ENCODE measurements around the gene TBCD. TPM values are rescaled to one million over a fixed set of nuclear protein-coding genes. Genes with fewer than 3 reads are reported as not detected.

TBCD gene
- total and polyA plus RNA-seq, 9 of the 15 experiments (the other 6 are each of a cell fraction or from before 2014, with no cell fraction given), result 8.9 to 98.5 (median 28.0) TPM

DNA sequence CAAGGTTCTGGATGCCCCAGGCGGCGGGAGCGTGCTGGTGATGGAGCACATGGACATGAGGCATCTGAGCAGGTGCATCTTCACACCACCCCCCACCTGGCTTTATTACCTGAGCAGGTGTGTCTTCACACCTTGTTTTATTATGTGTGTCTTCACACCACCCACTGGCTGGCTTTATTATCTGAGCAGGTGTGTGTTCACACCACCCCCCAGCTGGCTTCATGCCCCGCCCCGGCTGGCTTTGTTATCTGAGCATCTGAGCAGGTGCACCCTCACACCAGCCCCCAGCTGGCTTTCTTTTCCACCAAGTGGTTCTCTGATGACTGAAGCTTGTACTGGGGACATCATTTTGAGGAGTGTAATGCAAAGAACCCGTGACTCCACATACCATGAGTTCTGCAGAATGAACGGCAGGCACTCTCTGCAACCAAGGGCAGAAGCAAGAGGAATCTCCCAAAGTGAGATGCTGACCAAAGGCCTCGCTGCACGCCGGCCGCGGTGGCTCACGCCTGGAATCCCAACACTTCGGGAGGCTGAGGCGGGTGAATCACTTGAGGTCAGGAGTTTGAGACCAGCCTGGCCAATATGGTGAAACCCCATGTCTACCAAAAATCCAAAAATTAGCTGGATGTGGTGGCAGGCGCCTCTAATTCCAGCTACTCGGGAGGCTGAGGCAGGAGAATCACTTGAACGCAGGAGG lies 32.7 kb upstream of the TBCD start (continued):
- TF ChIP-seq, protein P1, sequence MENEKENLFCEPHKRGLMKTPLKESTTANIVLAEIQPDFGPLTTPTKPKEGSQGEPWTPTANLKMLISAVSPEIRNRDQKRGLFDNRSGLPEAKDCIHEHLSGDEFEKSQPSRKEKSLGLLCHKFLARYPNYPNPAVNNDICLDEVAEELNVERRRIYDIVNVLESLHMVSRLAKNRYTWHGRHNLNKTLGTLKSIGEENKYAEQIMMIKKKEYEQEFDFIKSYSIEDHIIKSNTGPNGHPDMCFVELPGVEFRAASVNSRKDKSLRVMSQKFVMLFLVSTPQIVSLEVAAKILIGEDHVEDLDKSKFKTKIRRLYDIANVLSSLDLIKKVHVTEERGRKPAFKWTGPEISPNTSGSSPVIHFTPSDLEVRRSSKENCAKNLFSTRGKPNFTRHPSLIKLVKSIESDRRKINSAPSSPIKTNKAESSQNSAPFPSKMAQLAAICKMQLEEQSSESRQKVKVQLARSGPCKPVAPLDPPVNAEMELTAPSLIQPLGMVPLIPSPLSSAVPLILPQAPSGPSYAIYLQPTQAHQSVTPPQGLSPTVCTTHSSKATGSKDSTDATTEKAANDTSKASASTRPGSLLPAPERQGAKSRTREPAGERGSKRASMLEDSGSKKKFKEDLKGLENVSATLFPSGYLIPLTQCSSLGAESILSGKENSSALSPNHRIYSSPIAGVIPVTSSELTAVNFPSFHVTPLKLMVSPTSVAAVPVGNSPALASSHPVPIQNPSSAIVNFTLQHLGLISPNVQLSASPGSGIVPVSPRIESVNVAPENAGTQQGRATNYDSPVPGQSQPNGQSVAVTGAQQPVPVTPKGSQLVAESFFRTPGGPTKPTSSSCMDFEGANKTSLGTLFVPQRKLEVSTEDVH (IDR thresholded peaks at IDR 0.05; ENCODE audit: low read depth, partially characterized antibody), result no peak
- TF ChIP-seq ZNF551 (CRISPR knock-in tag; IDR thresholded peaks at IDR 0.05) (no peak), CEBPG (CRISPR knock-in tag; IDR thresholded peaks at IDR 0.05) (no peak), CEBPG (tag; conservative IDR thresholded peaks at IDR 0.05 in 1 of 2, IDR thresholded peaks at IDR 0.05 in 1 of 2) (no peak), MAFF (IDR thresholded peaks at IDR 0.05; ENCODE audit: low read length) (no peak), BRD9 (IDR thresholded peaks at IDR 0.05; ENCODE audit: low read depth, partially characterized antibody) (no peak)

DNA sequence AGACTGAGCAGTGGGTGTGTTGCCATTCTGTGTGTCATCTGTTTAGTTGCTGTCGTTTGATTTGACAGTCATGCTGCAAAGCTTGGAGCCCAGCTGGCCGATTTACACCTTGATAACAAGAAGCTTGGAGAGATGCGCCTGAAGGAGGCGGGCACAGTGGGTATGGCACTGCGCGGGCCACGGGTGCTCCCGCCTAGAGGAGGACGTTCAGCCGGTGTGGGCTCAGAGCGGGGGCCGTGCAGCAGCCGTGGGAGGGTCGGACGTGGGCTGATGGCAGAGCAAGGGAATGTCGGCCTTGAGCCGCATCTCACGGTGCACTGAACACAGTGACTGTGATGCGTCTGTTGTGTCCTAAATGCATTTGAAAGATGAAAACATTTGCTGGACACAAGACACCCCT lies 31.7 kb upstream of the TBCD start:
- Histone ChIP-seq H3K4me3 (no peak overlapping the region), H3K27me3 (ENCODE audit: control insufficient read depth in 2 of 2, insufficient read depth in 2 of 2, low read length in 2 of 2) (no peaks in the 10 kb centered on the region), H3K27ac (ENCODE audit: extremely low read depth, low read depth, low read length) (no peak overlapping the region), H2AFZ (ENCODE audit: low read depth, low read length) (no peak overlapping the region), H3K9me3 (replicated peaks; ENCODE audit: control insufficient read depth, insufficient read depth, low read depth, low read length) (no peaks in the 10 kb centered on the region), H3K9ac (ENCODE audit: insufficient read depth in 1 of 2, low read depth in 2 of 2, low read length in 2 of 2) (no peak overlapping the region), H4K20me1 (replicated peaks; ENCODE audit: control insufficient read depth, insufficient read depth, low read length) (no peaks in the 10 kb centered on the region), H3K79me2 (ENCODE audit: control insufficient read depth, insufficient read depth, low read length) (peaks cover 20% of the 10 kb centered on the region), H3K36me3 (ENCODE audit: control insufficient read depth, insufficient read depth, low read length) (peaks cover 41% of the 10 kb centered on the region), H3K4me2 (ENCODE audit: insufficient read depth, low read length) (no peak overlapping the region), H3K4me1 (replicated peaks in 1 of 2; ENCODE audit: control insufficient read depth in 2 of 2, insufficient read depth in 2 of 2, low read length in 2 of 2) (peaks cover 5 to 27% of the 10 kb centered on the region in 2 experiments; a peak in 4 of 5 replicates), H3K9me1 (ENCODE audit: control insufficient read depth, insufficient read depth, low read length) (no peaks in the 10 kb centered on the region)
- 96% methylated on average over 18 of the region's 19 CpGs for WGBS (ENCODE audit: insufficient coverage, low coverage, missing lambda C conversion rate)
- FAIRE-seq (no peak), DNase-seq (ENCODE audit: extremely low read depth in 1 of 4, low spot score in 3 of 4) (no peak), ATAC-seq (no peak)
- TF ChIP-seq LARP7 (IDR thresholded peaks at IDR 0.05) (no peak), POLR2AphosphoS2 (IDR thresholded peaks at IDR 0.05; ENCODE audit: low read length) (no peak), GATA2 (CRISPR knock-in tag; IDR thresholded peaks at IDR 0.05) (no peak), ZSCAN32 (CRISPR knock-in tag; IDR thresholded peaks at IDR 0.05) (no peak), ZNF143 (CRISPR knock-in tag; IDR thresholded peaks at IDR 0.05) (no peak), ETS2 (tag; IDR thresholded peaks at IDR 0.05; ENCODE audit: borderline replicate concordance, poor library complexity, severe bottlenecking) (no peak), POLR3G (IDR thresholded peaks at IDR 0.05; ENCODE audit: extremely low read depth, insufficient read length, insufficient replicate concordance) (no peak), GTF2E2 (tag; IDR thresholded peaks at IDR 0.05) (no peak)
- TF ChIP-seq, protein P2, sequence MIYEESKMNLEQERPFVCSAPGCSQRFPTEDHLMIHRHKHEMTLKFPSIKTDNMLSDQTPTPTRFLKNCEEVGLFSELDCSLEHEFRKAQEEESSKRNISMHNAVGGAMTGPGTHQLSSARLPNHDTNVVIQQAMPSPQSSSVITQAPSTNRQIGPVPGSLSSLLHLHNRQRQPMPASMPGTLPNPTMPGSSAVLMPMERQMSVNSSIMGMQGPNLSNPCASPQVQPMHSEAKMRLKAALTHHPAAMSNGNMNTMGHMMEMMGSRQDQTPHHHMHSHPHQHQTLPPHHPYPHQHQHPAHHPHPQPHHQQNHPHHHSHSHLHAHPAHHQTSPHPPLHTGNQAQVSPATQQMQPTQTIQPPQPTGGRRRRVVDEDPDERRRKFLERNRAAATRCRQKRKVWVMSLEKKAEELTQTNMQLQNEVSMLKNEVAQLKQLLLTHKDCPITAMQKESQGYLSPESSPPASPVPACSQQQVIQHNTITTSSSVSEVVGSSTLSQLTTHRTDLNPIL (CRISPR knock-in tag; IDR thresholded peaks at IDR 0.05), result no peak
- no TSS peak for BruUV-seq (replicated peaks)
- ChIA-PET CTCF (ENCODE audit: low intra/inter-chr PET ratio) (no interaction called here), POLR2A (no interaction called here)
- intact Hi-C loops (cut with micrococcal nuclease) (no loop called here), in situ Hi-C loops (cut with MboI) (no loop called here)
